H9 (cell line): ENCODE results near the gene CCDC182. TPM values are rescaled to one million over a fixed set of nuclear protein-coding genes. Genes with fewer than 3 reads are reported as not detected.
A peak's percentile ranks its signal among the peaks of the same experiment; 100 is the strongest.

Experiments used
- DNase-seq: peaks from one replicate; pipeline ENCODE4 v3.0.0-alpha.2; 2017
- H2AFZ ChIP-seq: one replicate; pipeline ENCODE4 v1.6.1; 2013; ENCODE audit warnings: mild to moderate bottlenecking, low read length, control low read depth, moderate library complexity
- H2AK5ac ChIP-seq: 2 replicates; pipeline ENCODE4 v1.6.1; 2013; ENCODE audit warnings: low read length, control low read depth, mixed read lengths; ENCODE audit not compliant: insufficient read length
- H2BK120ac ChIP-seq: one replicate; pipeline ENCODE4 v1.6.1; 2013; ENCODE audit warnings: low read depth, mild to moderate bottlenecking, low read length, control low read depth, inconsistent platforms; ENCODE audit not compliant: poor library complexity, severe bottlenecking
- H2BK12ac ChIP-seq: 2 replicates; pipeline ENCODE4 v1.6.1; 2013; ENCODE audit warnings: low read length, control low read depth, mixed read lengths, low read depth; ENCODE audit not compliant: insufficient read length
- H2BK15ac ChIP-seq: 2 replicates; pipeline ENCODE4 v1.6.1; 2013; ENCODE audit warnings: low read depth, low read length, control low read depth
- H2BK20ac ChIP-seq: one replicate; pipeline ENCODE4 v1.6.1; 2013; ENCODE audit warnings: low read depth, mild to moderate bottlenecking, low read length, control low read depth, inconsistent platforms; ENCODE audit not compliant: poor library complexity, severe bottlenecking
- H2BK5ac ChIP-seq: 2 replicates; pipeline ENCODE4 v1.6.1; 2013; ENCODE audit warnings: low read length, control low read depth, mixed read lengths; ENCODE audit not compliant: insufficient read length
- H3K14ac ChIP-seq: 2 replicates; pipeline ENCODE4 v1.6.1; 2013; ENCODE audit warnings: low read length, control low read depth; ENCODE audit not compliant: insufficient read depth
- H3K18ac ChIP-seq: 2 replicates; pipeline ENCODE4 v1.6.1; 2013; ENCODE audit warnings: low read depth, mild to moderate bottlenecking, mixed read lengths, low read length, control low read depth; ENCODE audit not compliant: insufficient read length
- H3K23ac ChIP-seq: 2 replicates; pipeline ENCODE4 v1.6.1; 2013; ENCODE audit warnings: low read length, control low read depth, mixed read lengths, low read depth; ENCODE audit not compliant: insufficient read length
- H3K23me2 ChIP-seq: 2 replicates; pipeline ENCODE4 v1.6.1; 2013; ENCODE audit warnings: low read depth, mild to moderate bottlenecking, mixed read lengths, low read length, control low read depth; ENCODE audit not compliant: insufficient read length, poor library complexity, severe bottlenecking
- H3K27ac ChIP-seq: 2 replicates; pipeline ENCODE4 v1.5.1; 2013; ENCODE audit warnings: low read length, control low read depth, mixed read lengths, low read depth; ENCODE audit not compliant: insufficient read length
- H3K27me3 ChIP-seq: 2 replicates; pipeline ENCODE4 v1.6.1; 2013; ENCODE audit warnings: low read length, control low read depth, inconsistent platforms; ENCODE audit not compliant: insufficient read depth
- H3K4ac ChIP-seq: 2 replicates; pipeline ENCODE4 v1.6.1; 2013; ENCODE audit warnings: low read depth, mild to moderate bottlenecking, control low read depth, inconsistent platforms, low read length, moderate library complexity
- H3K4me1 ChIP-seq: 2 replicates; pipeline ENCODE4 v1.6.1; 2013; ENCODE audit warnings: low read length, control low read depth, inconsistent platforms; ENCODE audit not compliant: insufficient read depth
- H3K4me2 ChIP-seq: 2 replicates; pipeline ENCODE4 v1.6.1; 2013; ENCODE audit warnings: low read length, control low read depth, mixed read lengths; ENCODE audit not compliant: insufficient read length, insufficient read depth
- H3K56ac ChIP-seq: 2 replicates; pipeline ENCODE4 v1.6.1; 2013; ENCODE audit warnings: low read depth, mild to moderate bottlenecking, mixed read lengths, low read length, control low read depth; ENCODE audit not compliant: insufficient read length
- H3K79me1 ChIP-seq: 2 replicates; pipeline ENCODE4 v1.6.1; 2013; ENCODE audit warnings: low read depth, mild to moderate bottlenecking, moderate library complexity, low read length, control low read depth, inconsistent platforms; ENCODE audit not compliant: insufficient read depth, poor library complexity, severe bottlenecking
- H3K79me2 ChIP-seq: 2 replicates; pipeline ENCODE4 v1.6.1; 2013; ENCODE audit warnings: low read length, control low read depth, inconsistent platforms; ENCODE audit not compliant: insufficient read depth
- H3K9ac ChIP-seq: 2 replicates; pipeline ENCODE4 v1.6.1; 2013; ENCODE audit warnings: low read length, control low read depth, mixed read lengths; ENCODE audit not compliant: insufficient read length; ENCODE audit errors: extremely low read depth
- H3K9me3 ChIP-seq: one replicate; pipeline ENCODE4 v1.6.1; 2013; ENCODE audit warnings: low read depth, low read length, inconsistent platforms; ENCODE audit not compliant: control insufficient read depth
- H3T11ph ChIP-seq: one replicate; pipeline ENCODE4 v1.6.1; 2013; ENCODE audit warnings: mild to moderate bottlenecking, low read length, control low read depth, inconsistent platforms
- H4K20me1 ChIP-seq: one replicate; pipeline ENCODE4 v1.6.1; 2013; ENCODE audit not compliant: control insufficient read depth, insufficient read length, insufficient read depth
- H4K5ac ChIP-seq: 2 replicates; pipeline ENCODE4 v1.6.1; 2013; ENCODE audit warnings: low read depth, mild to moderate bottlenecking, mixed read lengths, low read length, control low read depth; ENCODE audit not compliant: insufficient read length
- H4K8ac ChIP-seq: replicated peaks from 2 replicates; pipeline ENCODE4 v1.6.1; 2013; ENCODE audit warnings: low read length, control low read depth, mixed read lengths, low read depth; ENCODE audit not compliant: insufficient read length
- H4K91ac ChIP-seq: 2 replicates; pipeline ENCODE4 v1.6.1; 2013; ENCODE audit warnings: low read depth, mild to moderate bottlenecking, moderate library complexity, mixed read lengths, low read length, control low read depth; ENCODE audit not compliant: insufficient read length
- H3K27ac Mint-ChIP-seq, 3 experiments: 2 replicates in 2 of 3; 3 replicates in 1 of 3; pipeline ENCODE4 v1.8.0; 2020 to 2021; ENCODE audit warnings: mixed read lengths in 3 of 3, mild to moderate bottlenecking in 1 of 3, moderate library complexity in 1 of 3
- H3K27me3 Mint-ChIP-seq: 2 replicates; pipeline ENCODE4 v1.8.0; 2021; ENCODE audit warnings: low read depth, mild to moderate bottlenecking, moderate library complexity, mixed read lengths
- H3K36me3 Mint-ChIP-seq, 3 experiments: 2 replicates in 2 of 3; 3 replicates in 1 of 3; pipeline ENCODE4 v1.8.0; 2020 to 2021; ENCODE audit warnings: low read depth in 3 of 3, mixed read lengths in 3 of 3; ENCODE audit not compliant: insufficient read depth in 1 of 3
- H3K4me1 Mint-ChIP-seq, 2 experiments: 2 replicates each; pipeline ENCODE4 v1.8.0; 2020; ENCODE audit warnings: mixed read lengths in 2 of 2
- H3K4me3 Mint-ChIP-seq, 2 experiments: 2 replicates in 1 of 2; 3 replicates in 1 of 2; pipeline ENCODE4 v1.8.0; 2020 to 2021; ENCODE audit warnings: mild to moderate bottlenecking in 2 of 2, mixed read lengths in 2 of 2, moderate library complexity in 1 of 2
- H3K9me3 Mint-ChIP-seq, 2 experiments: 2 replicates in 1 of 2; 3 replicates in 1 of 2; pipeline ENCODE4 v1.8.0; 2020; ENCODE audit warnings: mild to moderate bottlenecking in 2 of 2, mixed read lengths in 2 of 2, moderate library complexity in 1 of 2
- WGBS: extraction: QIAGEN DNeasy Blood & Tissue Kit; methylation state at CpG from one replicate; pipeline ENCODE4 v1.1.7; 2013; ENCODE audit warnings: missing lambda C conversion rate, low lambda C conversion rate, mixed read lengths; ENCODE audit not compliant: insufficient read length; ENCODE audit errors: extremely low coverage; 5-methylcytosine and 5-hydroxymethylcytosine counted together
- total RNA-seq: library from RNA; stranded (reverse); gene quantifications from 2 replicates; pipeline ENCODE4 v1.2.1, GENCODE V29; 2021
- TF ChIP-seq, protein P1 (sequence below): fragments of 200-600 bp; sonication (generic); conservative IDR thresholded peaks from 3 replicates; pipeline ENCODE4 v1.8.0; 2021; ENCODE audit warnings: antibody characterized with exemption, mild to moderate bottlenecking

Gene CCDC182
- total RNA-seq, 1 experiment from 2014 or later: not detected

DNA sequence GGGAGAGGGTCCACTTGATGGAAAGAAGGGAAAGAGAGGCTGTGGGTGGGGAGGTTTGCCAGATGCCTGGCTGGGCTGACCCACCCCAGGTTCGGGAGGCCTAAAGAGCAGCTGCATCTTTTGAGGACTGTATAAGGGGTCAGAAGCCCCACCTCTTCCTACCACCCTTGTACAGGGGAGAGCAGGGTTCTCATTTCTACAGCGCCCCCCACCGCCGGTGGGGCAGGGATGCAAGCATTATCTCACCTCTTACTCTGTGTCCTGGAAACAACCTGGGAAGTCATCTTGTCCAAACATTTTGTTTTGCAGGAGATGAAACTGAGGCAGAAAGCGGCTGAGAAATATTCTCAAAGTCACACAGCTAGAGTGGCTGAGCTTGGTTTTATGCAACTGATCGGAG lies 22.5 kb upstream of the CCDC182 start:
- TF ChIP-seq, protein P1, sequence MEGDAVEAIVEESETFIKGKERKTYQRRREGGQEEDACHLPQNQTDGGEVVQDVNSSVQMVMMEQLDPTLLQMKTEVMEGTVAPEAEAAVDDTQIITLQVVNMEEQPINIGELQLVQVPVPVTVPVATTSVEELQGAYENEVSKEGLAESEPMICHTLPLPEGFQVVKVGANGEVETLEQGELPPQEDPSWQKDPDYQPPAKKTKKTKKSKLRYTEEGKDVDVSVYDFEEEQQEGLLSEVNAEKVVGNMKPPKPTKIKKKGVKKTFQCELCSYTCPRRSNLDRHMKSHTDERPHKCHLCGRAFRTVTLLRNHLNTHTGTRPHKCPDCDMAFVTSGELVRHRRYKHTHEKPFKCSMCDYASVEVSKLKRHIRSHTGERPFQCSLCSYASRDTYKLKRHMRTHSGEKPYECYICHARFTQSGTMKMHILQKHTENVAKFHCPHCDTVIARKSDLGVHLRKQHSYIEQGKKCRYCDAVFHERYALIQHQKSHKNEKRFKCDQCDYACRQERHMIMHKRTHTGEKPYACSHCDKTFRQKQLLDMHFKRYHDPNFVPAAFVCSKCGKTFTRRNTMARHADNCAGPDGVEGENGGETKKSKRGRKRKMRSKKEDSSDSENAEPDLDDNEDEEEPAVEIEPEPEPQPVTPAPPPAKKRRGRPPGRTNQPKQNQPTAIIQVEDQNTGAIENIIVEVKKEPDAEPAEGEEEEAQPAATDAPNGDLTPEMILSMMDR: peak; percentile 64
- no peak overlapping the region for H3T11ph ChIP-seq
- no peak overlapping the region for H3K4me3 Mint-ChIP-seq
- WGBS: no CpG with 5 or more reads among the region's 6 CpGs
- no peak overlapping the region for H3K9ac ChIP-seq
- no peak overlapping the region for H4K5ac ChIP-seq
- no peak overlapping the region for H3K27ac ChIP-seq
- peak; percentile 76 for DNase-seq
- H4K91ac ChIP-seq: no peak overlapping the region
- no peaks in the 10 kb centered on the region for H3K27me3 ChIP-seq
- peaks cover 24% of the 10 kb centered on the region for H3K27me3 Mint-ChIP-seq
- no peak overlapping the region for H3K56ac ChIP-seq
- H4K20me1 ChIP-seq: no peaks in the 10 kb centered on the region
- H2BK15ac ChIP-seq: no peak overlapping the region
- no peaks in the 10 kb centered on the region for H3K9me3 Mint-ChIP-seq
- H4K8ac ChIP-seq: no peak overlapping the region
- no peak overlapping the region for H2AFZ ChIP-seq
- H3K79me1 ChIP-seq: no peaks in the 10 kb centered on the region
- H2AK5ac ChIP-seq: no peak overlapping the region
- H3K79me2 ChIP-seq: no peaks in the 10 kb centered on the region
- H3K36me3 Mint-ChIP-seq: no peaks in the 10 kb centered on the region; a peak in 2 of 7 replicates
- H3K4me1 ChIP-seq: no peaks in the 10 kb centered on the region
- no peak overlapping the region for H3K4me2 ChIP-seq
- no peaks in the 10 kb centered on the region for H3K23me2 ChIP-seq
- no peak overlapping the region for H3K18ac ChIP-seq
- H3K4ac ChIP-seq: no peak overlapping the region
- no peak overlapping the region for H3K27ac Mint-ChIP-seq
- H2BK5ac ChIP-seq: no peak overlapping the region
- peaks cover 18 to 37% of the 10 kb centered on the region in 2 experiments for H3K4me1 Mint-ChIP-seq
- H2BK20ac ChIP-seq: no peak overlapping the region
- no peak overlapping the region for H3K23ac ChIP-seq
- H3K14ac ChIP-seq: no peak overlapping the region
- no peaks in the 10 kb centered on the region for H3K9me3 ChIP-seq
- no peak overlapping the region for H2BK120ac ChIP-seq
- no peak overlapping the region for H2BK12ac ChIP-seq
